Stimulated activated CD8-positive, alpha-beta memory T cell treated with anti-CD3 and anti-CD28 coated beads, Interleukin-4, amount 100 ng/mL, for 1 hour (primary cell): ENCODE measurements around the gene NNMT.

Source experiments
- DNase-seq, 2 donors: peaks; one replicate each; pipeline ENCODE4 v3.0.0-alpha.2; 2020; ENCODE audit warnings: low read depth in 2 of 2, low spot score in 1 of 2

Gene NNMT

DNA sequence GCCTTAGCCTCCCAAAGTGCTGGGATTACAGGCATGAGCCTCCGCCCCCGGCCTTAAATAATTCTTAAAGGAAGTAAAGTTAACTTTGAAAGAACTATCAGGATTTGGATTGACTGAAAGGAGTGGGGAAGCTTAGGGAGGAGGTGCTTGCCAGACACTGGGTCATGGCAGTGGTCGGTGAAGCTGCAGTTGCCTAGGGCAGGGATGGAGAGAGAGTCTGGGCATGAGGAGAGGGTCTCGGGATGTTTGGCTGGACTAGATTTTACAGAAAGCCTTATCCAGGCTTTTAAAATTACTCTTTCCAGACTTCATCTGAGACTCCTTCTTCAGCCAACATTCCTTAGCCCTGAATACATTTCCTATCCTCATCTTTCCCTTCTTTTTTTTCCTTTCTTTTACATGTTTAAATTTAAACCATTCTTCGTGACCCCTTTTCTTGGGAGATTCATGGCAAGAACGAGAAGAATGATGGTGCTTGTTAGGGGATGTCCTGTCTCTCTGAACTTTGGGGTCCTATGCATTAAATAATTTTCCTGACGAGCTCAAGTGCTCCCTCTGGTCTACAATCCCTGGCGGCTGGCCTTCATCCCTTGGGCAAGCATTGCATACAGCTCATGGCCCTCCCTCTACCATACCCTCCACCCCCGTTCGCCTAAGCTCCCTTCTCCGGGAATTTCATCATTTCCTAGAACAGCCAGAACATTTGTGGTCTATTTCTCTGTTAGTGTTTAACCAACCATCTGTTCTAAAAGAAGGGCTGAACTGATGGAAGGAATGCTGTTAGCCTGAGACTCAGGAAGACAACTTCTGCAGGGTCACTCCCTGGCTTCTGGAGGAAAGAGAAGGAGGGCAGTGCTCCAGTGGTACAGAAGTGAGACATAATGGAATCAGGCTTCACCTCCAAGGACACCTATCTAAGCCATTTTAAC, at the start of gene NNMT:
TSS of gene NNMT (plus strand) at position 724 of the 929 bp plus-strand sequence. CDS start at position 882, 158 bp downstream.
- no peak for DNase-seq

DNA sequence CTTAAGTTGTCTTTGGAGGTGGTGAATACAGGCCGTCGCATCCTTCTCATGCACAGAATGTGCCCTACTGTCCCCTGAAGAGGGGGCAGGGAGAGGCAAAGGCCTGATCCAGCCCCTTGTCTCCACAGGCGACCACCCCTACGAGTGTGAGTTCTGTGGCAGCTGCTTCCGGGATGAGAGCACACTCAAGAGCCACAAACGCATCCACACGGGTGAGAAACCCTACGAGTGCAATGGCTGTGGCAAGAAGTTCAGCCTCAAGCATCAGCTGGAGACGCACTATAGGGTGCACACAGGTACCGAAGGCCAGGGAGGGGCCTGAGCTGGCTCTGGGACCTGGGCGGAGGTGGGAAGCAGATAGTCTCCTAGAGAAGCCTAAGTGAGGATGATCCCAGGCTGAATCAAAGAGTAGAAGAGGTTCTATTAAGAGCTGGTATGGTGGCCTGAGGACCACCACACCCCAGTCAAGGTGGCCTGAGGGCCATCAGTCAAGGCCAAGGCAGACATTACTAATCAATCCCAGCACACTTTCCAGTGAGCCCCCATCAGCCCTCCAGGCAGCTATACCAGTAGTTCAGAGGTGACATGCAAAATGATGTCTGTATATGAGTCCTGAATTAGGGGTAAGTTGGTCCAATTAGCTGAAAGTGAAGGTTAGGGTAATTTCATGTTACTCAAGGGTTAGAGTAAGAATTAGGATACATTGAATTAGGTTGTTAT, 49.0 kb upstream of the NNMT start:
- no peak for DNase-seq

DNA sequence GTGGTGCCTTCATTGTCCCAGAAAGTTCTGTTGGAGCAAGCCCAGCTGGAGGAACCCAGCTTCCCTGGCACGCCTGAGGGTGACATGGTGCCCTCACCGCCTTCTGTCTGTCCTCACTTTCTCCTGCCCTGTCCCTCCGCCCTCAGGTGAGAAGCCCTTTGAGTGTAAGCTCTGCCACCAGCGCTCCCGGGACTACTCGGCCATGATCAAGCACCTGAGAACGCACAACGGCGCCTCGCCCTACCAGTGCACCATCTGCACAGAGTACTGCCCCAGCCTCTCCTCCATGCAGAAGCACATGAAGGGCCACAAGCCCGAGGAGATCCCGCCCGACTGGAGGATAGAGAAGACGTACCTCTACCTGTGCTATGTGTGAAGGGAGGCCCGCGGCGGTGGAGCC, 46.0 kb upstream of the NNMT start:
- no peak for DNase-seq

DNA sequence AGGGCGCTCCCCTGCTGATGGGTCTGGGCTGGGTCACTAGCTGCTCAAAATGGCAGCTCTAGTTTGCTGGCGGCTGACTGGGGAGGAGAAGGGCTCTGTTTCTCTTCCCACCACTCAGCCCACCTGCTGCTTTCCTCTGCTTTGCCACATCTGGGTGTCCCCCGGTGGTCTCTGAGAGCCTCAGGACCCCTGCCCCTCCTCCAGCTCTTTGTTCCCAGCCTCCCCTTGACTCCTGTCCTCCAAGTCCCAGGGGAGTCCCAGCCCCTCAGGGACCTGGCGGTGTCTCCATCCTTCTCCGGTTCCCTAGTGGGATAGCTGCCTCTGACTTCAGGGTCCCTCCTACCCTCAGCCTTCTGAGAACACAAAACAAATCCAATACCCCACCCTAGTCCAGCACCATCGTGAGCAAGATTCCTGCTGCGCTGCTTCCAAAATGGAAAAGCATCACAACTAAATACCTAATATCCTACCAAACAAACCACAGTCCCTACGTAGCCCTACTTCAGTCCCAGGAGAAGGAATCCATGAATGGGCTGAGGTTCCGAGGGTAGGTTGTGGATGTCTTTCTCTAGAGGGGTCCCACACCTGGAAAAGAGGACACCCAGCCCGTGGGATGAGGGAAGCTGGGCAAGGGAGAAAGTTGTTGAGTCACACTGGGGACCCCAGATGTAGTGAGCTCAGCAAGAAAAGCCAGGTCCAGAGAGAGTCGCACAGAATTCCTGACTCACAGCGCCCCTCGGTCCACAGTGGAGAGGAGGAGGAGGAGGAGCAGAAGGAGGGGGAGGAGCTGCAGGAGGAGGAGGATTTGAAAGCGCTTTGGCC, 45.0 kb upstream of the NNMT start:
- no peak for DNase-seq

DNA sequence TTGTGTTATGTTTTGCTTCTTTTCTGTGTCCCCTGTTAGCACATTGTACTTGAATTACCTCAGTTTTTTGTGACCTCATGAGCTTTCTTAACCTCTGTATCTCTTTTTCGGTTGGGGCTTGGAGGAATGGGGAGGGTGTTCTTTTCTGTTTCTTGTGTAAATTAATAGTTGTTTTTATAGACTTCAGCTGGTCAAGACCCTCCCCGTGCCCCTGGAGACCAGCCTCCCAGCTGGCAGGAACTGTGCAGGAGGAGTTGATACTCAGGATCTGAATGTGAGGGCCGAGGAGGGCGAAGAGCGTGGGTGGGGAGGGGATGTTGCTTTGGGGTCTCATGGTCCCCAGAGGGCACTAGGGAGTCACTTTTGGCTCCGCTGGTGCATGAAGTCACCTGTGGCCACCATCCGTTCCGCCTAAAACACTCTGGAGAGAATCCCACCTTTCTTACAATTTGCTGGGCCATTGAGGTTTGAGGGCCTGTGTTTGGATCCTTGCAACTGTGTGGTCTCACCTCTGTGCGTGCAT, 44.3 kb upstream of the NNMT start:
- no peak for DNase-seq

DNA sequence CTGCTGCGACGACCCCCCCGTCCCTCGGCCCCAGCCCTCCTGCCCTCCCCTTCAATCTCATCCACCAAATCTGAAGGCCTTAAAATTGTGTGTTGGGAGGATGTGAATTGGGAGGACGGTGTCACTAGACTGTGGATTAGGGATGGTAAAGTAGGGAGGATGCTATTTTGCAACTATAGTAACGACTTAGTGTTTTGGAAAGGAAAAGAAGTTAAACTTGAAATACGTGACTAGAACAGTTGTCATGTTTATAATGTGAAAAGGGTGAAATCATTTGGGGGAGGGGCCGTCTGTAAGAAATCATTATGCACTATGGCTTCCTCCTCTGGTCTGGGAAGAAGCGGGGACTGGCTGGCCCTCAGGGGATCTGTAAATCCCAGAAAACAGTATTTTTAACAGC, 43.4 kb upstream of the NNMT start:
- no peak for DNase-seq

DNA sequence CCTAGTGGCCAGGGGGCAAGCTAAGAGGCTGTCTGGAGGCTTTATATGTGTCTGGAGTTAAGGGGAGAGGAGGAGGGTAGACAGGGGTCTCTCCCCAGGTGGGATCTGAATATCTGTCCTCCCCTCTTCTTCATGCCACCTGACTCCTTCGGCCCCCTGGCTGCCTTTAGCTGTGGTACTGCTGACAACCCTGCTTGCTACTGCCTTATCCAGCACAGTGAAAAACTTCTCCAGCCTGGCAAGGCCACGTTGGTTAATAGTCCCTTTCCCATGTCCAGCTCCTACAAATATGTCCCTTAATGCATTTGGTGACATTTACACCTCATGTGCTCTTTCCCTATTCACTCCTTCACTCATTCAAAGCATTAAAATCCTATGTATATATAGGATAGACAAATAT, 42.4 kb upstream of the NNMT start:
- DNase-seq: no peak

DNA sequence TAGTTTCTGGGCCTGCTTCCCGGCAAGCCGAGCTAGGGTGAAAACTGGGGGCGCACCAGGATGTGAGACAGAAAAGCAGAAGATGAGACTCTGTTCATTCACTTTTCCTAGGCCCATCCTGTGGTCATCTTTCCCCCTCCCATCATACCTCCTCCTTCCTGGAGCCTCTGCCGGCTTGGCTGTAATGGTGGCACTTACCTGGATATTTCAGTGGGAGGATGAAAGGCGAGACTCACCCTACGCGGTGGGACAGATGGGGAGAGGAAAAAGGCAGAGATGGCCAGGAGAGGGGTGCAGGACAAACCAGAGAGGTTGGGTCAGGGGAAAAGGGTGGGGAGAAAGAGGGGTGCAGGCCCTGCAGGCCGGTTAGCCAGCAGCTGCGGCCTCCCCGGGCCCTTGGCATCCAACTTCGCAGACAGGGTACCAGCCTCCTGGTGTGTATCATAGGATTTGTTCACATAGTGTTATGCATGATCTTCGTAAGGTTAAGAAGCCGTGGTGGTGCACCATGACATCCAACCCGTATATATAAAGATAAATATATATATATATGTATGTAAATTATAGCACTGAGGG, 41.5 kb upstream of the NNMT start:
- DNase-seq: no peak

DNA sequence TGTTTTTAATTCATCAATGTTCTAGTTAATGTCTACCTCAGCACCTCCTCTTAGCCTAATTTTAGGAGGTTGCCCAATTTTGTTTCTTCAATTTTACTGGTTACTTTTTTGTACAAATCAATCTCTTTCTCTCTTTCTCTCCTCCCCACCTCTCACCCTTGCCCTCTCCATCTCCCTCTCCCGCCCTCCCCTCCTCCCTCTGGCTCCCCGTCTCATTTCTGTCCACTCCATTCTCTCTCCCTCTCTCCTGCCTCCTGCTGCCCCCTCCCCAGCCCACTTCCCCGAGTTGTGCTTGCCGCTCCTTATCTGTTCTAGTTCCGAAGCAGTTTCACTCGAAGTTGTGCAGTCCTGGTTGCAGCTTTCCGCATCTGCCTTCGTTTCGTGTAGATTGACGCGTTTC, 40.9 kb upstream of the NNMT start:
- no peak for DNase-seq

DNA sequence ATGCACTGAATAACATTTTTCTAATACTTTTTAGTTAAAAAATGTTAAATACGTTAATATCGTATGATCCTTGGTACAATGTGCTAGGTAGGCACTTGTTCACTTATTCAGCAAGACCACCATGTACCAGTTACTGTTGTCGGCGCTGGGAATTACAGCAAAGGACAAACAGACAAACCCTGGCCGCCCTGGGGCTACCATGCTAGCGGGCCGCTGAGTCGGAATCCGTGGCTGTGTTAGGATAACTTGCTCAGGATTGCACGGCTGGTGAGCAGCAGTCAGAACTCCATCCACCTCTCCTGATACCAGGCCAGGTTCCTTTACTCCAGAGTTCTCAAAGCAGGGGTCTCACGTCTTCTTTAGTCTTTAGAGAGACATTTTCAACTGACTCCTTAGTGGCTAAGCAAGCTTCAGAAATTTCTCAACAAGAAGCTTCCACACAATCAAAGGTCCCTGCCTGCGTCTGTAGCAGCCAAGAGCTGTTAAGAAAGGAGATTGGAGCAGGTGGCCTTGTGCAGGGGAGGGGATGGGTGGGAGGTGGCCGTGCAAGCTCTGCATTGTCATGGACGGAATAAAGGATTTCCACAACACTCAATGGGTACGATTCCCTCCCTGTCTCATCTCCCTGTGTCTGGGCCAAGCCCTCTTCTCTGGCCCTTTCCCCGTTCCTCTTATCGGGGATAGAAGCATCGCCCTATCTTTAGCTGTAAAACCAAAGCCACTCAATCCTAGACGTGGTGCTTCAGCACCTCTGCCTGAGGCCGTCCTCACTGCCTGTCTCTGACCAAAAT, 39.8 kb upstream of the NNMT start:
- no peak for DNase-seq

DNA sequence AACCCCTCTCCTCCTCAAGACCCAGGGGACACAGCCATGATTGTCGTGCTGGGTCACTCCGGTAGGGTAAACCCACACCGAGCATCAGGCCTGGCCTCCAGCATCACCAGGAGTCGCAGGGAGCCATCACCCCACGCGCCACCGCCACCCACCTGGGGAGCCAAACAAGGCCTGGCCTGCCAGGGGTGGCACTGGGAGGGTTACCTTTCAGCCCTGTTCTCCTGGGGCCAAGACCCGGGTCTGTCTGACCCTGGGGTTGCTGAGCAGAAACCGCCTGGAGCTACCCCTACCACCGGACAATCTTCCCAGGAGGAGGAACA, 39.3 kb upstream of the NNMT start:
- DNase-seq: no peak

DNA sequence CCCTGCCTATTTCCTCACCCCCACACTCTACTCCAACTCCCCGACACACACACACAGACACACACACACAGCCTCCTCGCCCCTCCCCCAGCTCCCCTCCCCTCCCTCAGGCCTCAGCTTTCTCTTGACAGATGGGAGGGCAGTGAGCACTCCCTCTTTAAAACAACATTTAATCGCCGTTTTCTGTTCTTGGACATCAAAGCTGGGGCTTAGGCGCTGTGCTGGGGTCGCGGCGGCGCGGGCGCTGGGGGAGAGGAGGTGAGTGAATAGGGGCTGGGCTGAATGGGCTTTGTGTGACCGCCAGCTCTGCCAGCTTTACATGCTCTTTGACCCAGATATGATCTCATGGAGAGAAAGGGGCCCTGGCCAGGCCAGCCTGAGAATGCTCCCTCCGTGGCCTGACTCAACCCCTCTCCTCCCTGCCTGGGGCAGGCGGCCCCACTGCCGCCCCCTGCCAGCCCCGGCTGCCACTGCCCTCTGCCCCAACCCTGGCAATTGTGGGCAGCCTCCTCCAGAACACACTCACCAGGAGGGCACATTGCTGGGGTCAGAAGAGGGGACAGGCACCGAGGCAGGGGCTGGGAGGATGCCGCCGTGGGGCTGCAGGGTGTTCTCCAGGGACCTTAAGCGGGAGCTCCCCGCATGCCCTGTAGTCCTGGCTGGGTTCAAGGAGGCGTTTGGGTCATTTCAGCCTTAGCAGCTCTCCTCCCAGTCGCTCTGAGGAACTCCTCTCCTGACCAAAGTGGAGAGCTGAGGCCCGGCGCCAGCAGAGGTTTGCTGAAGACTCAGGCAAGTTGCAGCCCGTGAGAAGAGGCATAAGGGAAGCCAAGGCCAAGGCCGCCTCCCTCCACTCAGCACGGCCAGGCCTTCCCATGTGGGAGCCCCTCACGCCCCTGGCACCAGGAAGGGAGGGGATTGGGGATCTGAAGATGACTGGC, 38.3 kb upstream of the NNMT start:
- no peak for DNase-seq

DNA sequence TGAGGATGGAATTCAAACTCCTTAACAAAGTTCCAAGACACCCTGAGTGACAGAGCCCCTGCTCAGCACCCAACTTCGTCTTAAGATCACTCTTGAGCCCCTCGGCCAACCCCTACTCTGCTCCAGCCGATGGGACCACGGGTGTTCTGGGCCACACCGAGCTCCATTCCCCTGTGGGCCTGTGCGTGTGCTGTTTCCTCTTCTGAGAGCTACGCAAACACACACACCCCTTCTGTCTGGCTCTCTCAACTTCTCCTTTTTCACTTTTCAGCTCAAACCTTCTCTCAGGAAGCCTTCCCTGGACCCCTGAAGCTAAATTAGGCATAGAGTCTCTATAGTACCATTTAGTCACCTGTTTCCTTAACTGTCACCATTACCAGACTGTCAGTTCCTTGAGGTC, 37.5 kb upstream of the NNMT start:
- DNase-seq: no peak

DNA sequence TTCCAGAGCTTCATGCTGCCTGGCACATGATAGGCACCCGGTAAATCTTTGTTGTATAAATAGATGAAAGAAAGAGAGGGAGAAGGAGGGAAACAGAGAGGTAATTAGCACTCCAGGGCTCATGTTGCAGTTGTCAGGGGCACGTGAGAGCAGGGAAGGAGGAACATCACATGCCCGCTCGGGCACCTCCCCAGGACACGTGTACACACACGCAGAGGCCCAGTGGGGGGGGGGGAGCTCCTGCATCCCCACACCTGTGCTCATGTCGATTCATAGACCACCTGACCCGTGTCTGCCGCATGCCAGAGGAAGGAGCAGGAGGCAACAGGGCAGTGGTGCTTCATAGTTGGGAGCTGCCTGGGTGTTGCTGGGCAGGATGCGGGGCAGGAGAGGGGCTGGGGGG, 37.1 kb upstream of the NNMT start:
- DNase-seq: no peak

DNA sequence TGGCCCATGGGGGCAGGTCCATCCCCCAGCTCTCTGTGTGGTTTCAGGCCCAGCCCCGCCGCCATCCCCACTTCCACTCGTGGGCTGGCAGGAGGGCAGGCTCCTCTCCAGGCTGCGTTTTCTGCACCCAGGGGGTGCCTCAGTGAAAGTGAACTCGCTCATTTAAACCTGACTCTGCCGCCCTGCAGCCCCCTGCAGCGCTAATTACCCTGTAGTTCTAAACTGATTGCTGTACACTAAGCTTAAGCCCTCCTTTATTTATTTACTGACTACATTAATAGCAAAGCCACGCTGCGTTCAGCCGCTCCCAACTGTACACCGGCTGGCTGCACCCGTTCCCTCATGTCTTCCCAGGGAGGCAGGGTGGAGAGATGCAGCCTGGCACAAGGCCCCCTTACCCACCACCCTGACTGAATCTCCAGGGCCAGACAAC, 36.6 kb upstream of the NNMT start:
- no peak for DNase-seq

DNA sequence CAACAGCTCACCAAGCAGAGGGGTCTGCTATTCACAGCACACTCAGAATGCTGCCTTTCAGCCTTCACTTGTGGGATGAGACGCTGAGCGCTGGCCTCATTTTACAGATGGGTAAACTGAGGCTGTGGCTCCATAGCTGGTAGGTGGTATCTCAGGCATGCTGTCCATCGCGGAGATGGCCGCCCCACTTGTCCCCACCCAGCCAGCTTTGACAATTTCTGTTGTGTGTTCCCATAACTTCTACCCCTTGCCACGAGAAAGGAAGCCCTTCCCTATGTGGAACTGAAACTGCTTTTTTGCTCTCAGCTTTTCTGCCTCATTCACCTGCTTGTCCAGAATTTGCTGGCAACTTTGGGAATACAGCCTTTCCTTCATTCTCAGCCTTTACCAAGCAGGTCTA, 36.1 kb upstream of the NNMT start:
- no peak for DNase-seq

DNA sequence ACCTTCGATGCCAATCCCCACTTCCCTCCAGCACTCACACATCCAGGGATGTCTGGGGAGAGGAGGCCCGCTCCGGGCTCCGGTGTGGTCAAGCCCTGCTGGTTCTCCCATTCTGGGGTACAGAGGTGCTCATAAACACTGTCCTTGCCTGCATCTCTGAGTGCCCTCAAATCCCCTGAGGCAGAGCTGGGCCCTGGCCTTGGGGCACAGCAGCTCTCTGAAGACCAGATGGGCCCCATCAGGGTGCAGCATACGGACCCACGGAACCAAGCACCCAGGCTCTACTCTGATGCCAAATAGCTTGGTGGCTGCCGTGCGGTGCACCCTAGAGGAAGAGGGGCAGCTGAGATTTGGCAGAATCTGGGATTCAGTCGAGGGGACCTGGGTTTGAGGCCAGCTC, 35.7 kb upstream of the NNMT start:
- no peak for DNase-seq

DNA sequence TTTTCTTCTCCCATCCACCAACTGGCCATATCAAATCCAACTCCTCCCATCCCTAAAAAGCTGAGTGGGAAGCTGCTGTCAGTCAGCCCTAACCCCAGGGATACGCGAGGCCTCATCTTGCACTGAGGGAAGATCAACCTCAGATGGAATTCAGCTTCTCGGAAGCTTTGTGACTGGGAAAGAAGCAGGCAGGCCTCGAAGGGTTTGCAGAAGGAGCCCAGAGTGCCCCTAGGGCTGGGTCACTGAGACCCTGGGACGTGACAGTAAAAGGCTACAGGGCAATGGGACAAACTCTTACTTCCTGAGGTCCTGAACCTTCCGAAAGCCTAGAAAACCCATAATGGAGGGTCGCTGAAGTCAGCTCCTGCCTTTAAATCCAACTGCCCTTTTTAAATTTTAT, 34.4 kb upstream of the NNMT start:
- DNase-seq: no peak
